GM12872 (cell line): ENCODE results near the gene ANGPTL1.

Experiments
- CTCF ChIP-seq: IDR thresholded peaks from 3 replicates; pipeline ENCODE4 v1.5.1; 2011; ENCODE audit warnings: low read depth, mild to moderate bottlenecking, low read length, moderate library complexity; ENCODE audit not compliant: insufficient read depth

The ANGPTL1 gene

DNA sequence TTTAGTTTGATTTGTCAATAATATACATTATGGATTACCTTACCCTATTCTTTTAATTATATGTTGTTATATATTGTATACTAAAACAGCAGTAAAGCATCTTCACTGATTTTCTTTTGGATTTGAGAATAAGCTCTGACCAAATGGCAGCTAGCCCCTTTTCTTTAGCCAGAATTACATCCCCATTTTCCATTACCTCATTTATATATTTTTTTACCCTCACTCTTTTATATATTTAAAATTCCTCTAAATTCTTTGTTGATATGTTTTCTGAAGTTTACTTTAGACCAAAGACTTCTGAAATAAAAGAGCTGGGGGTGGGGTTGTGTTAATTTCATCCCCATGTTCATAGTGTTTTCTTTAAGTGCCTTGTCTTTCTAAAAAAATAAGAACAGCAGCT is 24.6 kb downstream of the ANGPTL1 start:
- TF ChIP-seq CTCF: no peak

DNA sequence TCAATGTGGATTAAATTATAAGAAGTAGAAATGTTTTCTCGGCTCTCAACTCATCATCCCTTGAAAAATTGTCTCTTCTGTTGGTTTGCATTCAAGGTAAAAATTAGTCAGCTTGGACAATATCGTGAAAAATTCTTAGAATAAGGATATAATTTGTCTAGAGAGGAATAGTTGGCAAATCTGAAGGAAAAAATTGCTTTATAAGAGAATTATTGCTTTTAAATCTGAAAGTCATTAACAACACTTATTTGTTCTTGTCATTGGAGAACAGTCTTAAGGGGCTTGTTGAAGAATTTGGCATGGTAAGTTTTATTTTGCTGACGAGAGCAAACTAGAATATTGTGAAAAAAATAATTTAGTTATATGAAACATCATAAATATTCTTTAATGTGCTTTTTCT is 26.4 kb downstream of the ANGPTL1 start:
- TF ChIP-seq CTCF: no peak

- TF ChIP-seq CTCF: no peak
Measured at GRCh38 chr1:178825167-178825566, 45.7 kb downstream of the ANGPTL1 start.

DNA sequence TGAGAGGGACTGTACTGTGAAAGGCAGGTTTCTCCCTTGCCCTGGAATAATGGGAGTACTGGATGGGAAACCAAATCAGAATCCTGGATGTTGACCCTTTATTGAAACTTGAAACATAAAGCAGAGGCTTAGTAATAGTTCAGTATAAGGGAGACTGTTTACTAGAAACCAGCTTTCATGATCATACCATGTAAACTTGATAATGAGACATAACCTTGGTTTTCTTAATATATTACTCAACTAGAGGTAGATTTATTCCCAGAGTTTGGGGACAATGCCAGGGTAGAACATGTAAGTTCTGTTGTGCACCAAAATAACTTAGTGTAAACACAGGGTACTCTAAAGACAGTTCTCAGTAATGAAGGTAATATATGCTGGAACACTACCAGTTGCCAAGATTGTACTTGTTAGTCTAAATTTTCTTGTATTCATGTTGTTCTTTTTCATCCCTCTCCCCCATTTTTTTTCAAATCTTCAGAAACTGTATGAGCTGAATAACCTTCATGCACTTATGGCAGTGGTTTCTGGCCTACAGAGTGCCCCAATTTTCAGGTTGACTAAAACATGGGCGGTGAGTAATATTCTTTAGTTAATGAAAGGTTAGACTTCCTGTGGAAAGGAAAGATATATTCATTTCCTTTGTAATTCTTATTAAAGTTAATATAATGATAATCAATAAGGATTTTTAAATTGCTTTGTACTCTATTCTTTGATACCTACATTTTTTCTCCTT is 49.6 kb downstream of the ANGPTL1 start:
- no peak for TF ChIP-seq CTCF

GRCh38 chr1:178819123-178819522 is 51.8 kb downstream of the ANGPTL1 start:
- no peak for TF ChIP-seq CTCF

GRCh38 chr1:178818416-178818815 is 52.5 kb downstream of the ANGPTL1 start:
- TF ChIP-seq CTCF: no peak

GRCh38 chr1:178810585-178810984 is 60.3 kb downstream of the ANGPTL1 start:
- no peak for TF ChIP-seq CTCF

DNA sequence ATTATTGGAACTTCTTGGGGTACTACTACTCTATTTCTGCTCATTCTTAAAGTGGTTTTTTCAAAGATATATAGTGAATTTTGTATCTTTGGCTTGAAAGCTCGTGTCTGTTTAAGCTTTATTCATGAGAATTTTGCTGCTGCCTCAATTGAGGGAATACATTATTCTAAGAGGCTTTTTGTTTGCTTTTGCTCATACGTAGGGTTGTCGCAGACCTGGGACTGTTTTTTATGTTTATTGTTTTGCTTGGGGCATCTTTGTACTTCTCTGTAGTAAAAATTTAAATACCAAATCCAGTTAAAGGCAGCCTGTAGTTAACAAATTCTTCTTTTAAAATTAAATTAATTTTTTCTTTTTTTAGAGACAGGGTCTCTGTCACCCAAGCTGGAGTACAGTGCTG is 62.3 kb downstream of the ANGPTL1 start:
- no peak for TF ChIP-seq CTCF
